Activated T-cell treated with anti-CD3 and anti-CD28 coated beads for 1 hour (primary cell): ENCODE data around the gene XYLT2.
A peak's percentile ranks its signal among the peaks of the same experiment; 100 is the strongest.

Experiments used
- DNase-seq: peaks from one replicate; pipeline ENCODE4 v3.0.0-alpha.2; 2020; ENCODE audit warnings: low read depth

Gene XYLT2

DNA sequence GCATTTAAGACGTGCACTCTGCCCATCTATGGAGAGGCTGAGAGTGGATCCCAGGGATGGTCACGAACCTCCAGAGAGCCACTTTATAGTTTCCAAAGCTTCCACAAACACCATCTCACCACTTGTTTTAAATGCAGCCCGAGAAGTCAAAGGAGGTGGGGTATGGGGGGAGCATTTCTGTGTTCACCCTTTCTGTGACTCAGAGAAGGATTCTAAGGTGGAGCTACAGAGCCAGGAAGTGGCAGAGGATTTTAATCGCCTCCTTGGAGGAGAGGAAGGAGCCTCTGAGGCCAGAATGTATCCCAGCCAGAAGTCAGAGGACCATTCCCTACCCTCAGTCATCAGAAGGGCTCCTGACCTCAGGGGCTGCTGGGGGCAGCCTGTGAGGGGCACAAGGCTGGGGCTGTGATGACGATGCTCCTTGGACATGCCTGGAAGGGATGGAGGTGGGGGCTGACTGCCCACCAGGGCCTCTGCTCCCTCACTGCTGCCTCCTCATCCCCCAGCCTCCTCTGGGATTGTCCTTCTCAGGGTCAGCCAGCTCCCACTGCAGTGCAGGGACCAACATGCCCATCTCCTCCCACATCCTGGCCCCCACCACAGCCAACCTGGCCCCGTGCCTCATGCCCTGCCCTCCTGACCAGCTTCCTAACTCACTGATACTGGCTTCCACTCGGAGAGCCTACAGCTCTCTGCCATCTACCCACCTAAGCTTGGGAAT is 2.8 kb downstream of the XYLT2 start:
- no peak for DNase-seq

DNA sequence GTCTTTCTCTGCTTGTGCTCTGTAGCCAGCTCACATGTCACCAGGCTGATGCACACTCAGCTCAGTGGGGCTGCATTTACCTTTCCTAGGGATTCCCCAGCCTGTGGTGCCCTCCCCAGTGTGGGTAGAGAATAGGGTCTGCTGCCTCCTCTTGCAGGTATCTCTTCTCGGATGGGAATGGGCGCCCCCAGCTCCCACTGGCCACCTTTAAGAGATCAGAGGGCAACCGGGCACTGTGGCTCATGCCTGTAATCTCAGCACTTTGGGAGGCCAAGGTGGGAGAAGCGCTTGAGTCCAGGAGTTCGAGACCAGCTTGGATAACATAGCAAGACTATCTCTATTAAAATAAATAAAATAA is 3.3 kb downstream of the XYLT2 start:
- no peak for DNase-seq

DNA sequence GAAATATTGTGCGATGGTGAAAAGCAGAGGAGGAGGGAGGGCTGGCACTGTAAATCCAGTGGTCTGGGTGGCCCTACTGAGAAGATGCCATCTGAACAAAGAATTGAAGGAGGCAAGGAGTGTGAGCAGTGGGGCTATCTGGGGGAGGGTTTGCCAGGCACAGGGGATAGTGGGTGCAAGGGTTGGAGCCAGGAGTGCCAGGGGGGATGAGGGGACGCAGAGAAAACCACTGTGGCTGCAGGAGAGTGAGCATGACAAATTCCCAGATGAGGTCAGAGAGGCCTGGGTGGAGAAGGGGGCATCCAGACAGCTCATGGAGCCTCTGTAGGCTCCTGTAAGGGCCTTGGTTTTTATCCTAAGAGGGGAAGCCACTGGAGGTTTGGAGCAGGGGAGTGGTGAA is 4.8 kb downstream of the XYLT2 start:
- no peak for DNase-seq

DNA sequence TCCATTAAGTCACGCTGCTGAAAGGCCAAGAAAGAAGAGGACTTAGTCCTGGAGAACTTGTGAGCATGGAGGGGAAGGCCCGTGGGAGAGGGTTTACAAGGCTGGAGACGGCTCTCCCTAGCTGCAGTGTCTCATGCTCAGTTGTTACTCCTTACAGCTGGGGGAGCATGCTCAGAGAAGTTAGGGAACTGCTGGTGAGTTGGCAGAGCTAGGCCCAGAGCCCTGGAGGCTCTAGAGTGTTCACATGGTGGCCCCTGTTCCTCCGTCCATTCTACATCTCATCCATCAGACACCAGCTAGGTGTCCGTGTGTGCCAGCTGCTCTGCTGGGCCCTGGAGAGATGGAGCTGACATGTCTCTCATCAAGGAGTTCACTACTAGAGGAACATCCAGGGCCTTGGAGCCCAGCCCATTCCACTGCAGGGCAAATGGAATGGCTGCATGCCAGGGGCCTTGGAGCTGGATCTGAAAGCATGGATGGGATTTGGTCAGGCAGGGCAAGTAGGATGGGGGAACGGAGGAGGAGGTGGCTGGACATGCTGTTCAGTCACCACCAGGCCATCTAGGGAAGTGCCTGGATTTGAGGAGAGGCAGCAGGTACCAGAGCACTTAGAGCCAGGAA is 6.3 kb downstream of the XYLT2 start:
- no peak for DNase-seq

DNA sequence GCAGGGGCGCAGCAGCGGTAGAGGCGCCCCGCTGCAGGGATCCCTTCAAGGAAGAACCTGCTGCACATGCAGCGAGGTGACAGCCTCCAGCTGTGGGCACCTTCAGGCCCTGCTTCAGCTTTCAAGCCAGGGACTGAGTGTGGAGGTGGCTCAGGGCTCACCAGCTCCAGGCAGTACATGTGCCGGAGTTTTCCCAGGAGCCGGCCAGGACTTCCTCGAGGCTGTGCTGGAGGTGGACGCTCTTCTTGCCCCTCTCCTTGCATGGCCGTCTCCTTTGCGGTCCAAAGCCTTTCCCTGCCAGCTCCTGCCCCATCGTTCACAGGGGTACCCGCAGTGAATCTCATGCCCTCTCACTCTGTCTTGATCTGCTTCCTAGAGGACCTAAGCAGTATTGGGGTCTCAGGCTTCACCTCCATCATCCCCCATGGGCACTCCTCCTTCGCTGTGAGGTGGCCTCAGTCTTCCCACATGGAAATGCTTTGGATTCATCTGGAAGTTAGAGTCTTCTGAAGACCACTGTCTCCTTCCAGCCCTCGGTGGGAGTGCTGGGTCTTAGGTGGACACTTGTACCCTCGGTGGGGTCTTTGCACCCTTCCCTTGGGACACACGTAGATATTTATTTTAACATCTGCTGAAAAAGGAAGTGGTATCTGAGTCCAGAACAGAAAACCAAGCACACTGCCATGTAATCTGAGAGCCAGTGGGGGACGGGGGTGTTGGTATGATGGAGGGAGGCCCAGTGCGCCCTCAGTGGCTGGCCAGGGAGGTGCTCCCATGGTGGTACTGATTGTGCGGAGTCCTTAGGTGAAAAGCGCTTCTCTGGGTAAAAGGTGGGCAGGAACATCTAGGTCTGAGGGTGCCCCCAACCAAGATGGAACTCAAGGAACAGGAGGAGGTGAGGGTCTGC is 7.0 kb downstream of the XYLT2 start:
- DNase-seq: no peak

DNA sequence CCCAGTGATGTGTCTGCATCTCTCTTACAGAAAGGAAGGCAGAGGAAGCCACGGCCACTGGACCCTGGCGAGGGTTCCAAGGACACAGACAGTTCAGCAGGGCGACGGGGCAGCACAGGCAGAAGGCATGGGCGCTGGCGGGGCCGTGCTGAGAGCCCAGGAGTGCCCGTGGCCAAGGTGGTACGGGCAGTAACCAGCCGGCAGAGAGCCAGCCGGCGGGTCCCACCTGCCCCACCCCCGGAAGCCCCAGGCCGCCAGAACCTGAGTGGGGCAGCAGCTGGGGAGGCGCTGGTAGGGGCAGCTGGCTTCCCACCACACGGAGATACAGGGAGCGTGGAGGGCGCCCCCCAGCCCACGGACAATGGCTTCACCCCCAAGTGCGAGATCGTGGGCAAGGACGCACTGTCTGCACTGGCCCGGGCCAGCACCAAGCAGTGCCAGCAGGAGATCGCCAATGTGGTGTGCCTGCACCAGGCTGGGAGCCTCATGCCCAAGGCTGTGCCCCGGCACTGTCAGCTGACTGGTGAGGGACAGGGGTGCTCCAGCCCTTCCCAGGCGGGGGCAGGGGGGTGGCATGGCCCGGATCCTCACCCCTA is 7.8 kb downstream of the XYLT2 start:
- DNase-seq: no peak

DNA sequence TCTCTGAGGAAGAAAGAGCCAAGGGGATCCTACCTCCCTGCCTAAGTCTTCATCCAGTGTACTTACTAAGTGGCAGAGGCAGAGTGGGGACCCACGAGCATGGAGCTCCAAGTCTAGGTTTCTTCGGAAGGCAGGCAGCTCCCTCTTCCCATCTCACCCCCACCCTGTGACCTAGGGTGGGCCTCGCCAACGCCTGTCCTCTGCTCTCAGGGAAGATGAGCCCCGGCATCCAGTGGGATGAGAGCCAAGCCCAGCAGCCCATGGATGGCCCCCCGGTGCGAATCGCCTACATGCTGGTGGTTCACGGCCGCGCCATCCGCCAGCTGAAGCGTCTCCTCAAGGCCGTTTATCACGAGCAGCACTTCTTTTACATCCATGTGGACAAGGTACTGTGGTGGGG is 8.3 kb downstream of the XYLT2 start:
- no peak for DNase-seq

DNA sequence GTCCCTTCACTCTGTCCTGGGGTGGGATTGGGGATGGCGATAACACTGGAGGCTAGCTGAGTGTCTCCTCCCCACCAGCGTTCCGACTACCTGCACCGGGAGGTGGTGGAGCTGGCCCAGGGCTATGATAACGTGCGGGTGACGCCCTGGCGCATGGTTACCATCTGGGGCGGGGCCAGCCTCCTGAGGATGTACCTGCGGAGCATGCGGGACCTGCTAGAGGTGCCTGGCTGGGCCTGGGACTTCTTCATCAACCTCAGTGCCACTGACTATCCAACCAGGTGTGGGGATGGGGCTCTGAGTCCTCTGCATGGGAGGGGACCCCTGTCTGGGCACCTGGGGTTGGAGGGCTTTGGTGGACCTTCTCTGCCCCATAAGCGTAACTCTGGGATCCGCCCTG is 8.8 kb downstream of the XYLT2 start:
- DNase-seq: no peak

DNA sequence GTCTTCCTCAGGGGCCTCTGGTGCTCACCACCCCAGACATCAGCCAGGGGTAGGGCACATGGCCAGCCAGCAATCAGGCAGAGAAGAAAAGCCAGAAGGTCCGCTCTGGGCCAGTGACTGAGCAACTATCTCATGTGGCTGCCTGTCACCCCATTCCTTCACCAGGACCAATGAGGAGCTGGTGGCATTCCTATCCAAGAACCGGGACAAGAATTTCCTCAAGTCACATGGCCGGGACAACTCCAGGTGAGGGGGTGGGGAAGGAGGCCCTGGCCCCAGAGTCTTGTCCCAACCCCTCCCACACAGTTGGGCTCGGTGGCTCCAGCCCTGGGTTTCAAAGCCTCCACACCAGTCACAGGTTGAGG is 9.4 kb downstream of the XYLT2 start:
- DNase-seq: no peak

DNA sequence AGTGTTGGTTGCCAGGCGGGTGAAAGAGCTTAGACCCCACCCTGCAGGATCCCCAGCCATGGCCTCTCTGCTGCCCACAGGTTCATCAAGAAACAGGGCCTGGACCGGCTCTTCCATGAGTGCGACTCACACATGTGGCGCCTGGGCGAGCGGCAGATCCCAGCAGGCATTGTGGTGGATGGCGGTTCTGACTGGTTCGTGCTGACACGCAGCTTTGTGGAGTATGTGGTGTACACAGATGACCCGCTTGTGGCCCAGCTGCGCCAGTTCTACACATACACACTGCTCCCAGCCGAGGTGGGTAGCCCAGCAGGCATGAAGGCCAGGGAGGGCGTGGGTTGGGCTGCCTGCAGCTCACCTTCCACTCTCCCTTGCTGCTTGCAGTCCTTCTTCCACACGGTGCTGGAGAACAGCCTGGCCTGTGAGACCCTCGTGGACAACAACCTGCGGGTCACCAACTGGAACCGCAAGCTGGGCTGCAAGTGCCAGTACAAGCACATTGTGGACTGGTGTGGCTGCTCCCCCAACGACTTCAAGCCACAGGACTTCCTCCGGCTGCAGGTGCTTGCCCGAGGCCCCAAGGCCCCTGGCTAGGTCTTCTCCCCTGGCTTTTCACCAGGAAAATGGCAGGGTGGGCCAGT is 9.9 kb downstream of the XYLT2 start:
- no peak for DNase-seq

DNA sequence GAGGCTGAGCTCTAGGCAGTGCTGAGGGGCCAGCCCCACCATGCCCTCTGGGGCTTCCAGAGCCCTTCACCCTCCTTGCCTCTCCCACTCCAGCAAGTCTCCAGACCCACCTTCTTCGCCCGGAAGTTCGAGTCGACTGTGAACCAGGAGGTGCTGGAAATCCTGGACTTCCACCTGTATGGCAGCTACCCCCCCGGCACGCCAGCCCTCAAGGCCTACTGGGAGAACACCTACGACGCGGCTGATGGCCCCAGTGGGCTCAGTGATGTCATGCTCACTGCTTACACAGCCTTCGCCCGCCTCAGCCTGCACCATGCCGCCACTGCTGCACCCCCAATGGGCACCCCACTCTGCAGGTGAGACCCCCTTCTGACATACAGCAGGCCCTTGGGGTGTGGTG is 10.5 kb downstream of the XYLT2 start:
- DNase-seq: no peak

DNA sequence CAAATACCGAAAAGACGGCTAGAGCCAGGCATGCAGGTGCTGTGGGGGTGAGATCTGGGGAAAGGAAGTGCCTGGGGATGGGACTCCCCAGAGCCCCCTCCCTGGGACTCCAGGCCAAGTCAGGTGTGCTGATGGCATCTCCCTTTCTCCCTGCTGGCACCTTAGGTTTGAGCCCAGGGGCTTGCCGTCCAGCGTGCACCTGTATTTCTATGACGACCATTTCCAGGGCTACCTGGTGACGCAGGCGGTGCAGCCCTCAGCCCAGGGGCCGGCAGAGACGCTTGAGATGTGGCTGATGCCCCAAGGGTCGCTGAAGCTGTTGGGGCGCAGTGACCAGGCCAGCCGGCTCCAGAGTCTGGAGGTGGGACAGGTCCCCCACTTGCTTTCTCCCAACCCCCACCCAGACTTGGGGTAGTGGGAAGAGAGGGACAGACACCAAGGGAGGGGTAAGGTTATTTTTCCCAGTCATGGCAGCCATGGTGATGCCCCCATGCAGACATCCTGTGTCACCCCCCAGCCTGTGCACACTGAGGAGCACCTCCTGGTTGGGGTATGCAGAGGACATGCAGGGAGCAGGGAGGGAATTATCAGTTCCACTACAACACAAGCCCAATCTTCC is 11.1 kb downstream of the XYLT2 start:
- no peak for DNase-seq

DNA sequence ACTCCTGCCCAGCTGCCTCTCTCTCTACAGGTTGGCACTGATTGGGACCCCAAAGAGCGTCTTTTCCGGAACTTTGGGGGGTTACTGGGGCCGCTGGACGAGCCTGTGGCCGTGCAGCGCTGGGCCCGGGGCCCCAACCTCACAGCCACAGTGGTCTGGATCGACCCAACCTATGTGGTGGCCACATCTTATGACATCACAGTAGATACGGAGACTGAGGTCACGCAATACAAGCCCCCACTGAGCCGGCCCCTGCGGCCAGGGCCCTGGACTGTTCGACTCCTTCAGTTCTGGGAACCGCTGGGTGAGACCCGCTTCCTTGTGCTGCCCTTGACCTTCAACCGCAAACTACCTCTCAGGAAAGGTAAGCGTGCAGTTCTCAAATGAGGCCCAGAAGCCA is 12.3 kb downstream of the XYLT2 start:
- no peak for DNase-seq

DNA sequence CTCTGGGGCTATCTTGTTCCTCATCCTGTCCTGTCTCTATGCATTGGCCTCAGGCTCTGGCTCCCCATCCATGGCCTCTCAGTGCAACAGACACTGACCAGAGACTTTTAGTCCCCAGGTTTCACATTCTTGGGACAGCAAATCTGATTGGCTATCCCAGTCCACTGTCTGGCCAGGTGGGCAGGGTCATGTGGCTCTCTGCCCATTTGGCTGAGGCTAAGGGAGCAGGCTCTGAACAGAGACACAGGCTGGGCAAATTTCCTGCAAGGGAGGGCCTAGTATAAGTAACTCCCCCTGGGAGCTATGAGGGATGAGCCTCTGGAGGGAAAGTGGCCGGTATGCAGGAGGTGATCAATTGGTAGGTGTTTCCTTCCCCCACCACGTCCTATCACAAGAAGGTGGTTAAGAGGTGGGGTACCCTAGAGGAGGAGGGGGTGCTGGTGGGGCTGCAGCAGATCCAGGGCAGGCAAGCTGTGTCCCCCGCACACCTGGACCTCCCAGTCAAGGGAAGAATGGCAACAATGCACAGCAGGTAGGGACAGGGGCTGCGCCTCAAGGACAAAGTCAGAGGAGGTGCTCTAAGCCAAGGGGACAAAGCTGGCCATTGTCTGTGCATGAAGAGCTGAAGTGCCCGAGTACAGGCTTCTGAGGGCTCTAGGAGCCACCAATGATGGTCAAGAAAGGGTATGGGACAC is 13.2 kb downstream of the XYLT2 start:
- no peak for DNase-seq

DNA sequence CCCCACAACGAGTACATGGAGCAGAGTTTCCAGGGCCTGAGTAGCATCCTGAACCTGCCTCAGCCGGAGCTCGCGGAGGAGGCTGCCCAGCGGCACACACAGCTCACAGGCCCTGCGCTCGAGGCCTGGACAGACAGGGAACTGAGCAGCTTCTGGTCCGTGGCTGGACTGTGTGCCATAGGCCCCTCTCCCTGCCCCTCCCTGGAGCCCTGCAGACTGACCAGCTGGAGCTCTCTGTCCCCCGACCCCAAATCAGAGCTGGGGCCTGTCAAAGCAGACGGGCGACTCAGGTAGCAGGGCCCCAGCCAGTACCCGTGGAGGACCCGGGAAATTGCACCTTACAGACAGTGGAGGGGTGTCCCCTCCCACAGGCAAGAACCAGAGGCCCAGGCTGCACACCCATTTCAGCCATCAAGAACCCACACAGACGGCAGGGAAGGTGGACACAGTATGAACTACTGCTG is 14.1 kb downstream of the XYLT2 start:
- DNase-seq: no peak

DNA sequence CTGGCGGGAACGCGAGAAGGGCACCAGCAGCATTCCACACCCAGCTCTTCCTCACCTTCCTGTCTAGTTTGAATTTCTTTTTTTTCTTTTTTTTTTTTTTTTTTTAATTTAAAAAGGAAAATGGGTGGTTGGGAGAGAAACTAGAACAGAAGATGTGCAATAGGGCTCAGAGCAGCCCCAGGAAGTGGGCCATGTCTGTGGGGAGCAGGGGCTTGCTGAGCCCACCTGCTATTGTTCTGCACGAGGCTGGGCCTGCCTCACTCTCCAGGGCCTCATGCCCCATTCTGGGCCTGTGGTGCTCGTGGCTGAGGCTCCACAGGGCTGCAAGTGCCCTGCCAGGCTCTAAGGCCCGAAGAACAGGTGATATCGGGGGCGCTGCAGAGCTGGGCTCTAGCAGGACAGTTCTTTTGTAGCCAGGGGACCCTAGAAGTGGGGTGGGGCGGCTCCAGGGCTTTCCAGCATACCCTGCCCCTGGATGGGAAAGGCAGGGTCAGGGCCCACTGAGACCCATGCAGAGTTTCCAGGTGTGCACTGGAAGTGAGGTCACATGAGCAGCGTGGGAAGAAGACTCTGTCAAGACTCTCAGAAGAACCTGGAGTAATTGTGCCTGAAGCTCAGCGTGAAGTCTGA is 14.7 kb downstream of the XYLT2 start:
- DNase-seq: no peak

DNA sequence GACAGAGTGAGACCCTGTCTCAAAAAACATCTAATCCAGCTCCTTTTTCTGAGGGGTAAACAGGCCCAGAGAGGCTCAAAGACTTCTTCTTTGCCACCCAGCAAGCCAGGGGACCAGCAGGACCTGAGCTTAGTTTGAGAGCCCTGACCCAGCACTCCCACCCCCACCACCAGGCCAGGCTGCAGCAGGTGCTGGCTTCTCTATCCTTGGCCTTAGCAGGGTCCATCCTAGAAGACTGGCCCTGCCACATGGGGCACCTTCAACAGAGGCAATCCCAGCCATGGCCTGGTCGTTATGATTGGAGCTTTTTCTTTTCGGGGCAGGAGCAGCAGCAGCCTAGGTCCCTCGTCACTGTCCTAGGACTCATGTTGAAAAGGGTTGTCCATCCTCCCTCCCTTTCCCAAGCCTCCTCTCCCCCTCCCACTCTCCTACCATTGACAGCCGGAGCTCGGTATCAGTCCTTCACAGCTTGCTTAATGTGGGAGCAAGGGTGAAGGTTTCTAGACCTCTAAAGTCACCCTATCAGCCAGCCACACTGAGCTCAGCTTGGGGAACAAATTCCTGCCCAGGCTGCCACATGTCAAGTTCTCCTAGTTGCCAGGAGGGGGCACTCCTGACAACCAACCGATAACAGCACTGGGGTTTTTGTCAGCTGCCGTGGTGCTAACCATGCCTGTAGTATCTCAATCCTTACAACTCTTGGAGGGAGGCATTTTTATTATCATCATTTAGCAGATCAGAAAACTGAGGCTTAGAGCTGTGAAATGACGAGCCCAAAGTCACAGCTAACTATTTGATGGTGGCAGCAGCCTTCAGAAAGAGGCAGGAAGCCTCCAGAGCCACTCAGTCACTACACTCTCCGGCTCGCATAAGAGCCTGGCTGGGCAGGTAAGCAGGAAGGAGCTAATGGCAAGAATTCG is 15.9 kb downstream of the XYLT2 start:
- peak; percentile 40 for DNase-seq

DNA sequence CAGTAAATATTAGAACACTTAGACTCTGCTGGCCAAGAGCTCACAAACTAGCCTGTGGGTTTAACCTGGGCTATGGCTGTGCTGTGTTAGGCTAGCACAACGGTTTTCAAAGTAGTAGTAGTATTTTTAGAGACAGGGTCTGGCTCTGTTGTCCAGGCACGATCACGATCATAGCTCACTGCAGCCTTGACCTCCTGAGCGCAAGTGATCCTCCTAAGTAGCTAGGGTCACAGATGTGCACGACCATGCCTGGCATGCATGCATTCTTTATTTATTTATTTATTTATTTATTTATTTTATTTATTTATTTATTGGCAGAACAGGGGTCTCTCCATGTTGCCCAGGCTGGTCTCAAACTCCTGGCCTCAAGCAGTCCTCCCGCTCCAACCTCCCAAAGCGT is 16.7 kb downstream of the XYLT2 start:
- DNase-seq: no peak

DNA sequence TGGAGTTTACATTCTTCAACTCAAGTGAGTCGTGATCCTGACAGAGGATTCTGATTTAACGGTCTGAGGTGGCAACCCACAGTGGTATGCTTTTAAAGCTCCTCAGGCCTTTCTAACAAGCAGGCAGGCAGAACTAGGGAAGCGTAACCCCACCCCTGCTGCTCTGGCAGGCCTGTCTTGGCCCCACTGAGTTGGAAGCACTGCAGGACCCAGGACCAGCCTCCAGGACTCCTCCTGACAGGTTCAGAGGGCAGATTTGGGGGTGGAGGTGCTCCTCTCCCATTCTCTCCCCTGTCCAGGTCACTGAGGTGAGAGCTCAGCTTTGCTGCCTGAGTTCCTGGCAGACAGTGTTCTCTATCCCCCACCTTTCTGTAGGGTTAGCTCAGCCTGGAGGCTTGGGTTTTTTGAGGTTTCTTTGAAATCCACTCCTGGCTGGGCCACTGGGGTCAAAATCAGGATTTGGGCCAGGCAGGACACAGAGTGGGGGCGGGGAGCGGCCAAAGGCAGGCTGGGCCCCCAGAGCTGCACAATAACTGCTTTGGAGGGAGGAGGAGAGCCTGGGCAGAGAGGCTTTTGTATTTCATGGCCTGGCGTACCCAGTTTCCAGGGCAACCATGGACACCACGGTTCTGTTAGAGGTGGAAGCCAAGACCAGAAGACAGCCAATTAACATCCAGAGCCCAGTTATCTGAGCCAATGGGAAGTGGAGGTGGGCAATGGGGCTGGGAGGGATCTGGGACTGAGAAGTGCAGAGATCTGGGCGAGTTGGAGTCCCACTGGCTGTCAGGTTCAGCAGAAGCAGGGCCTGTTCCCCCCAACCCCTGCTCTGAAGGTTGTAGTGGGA is 17.5 kb downstream of the XYLT2 start:
- DNase-seq: no peak
